HG03025 (cell line): ENCODE measurements around the gene MBD4.
"Not testable (repeated sequence)": the region's sequence is repeated elsewhere in the genome, so short reads cannot be mapped to it uniquely, and the experiment has no call there.

Source experiments
- ATAC-seq: cut with Tn5 transposase; IDR thresholded peaks from one replicate; pipeline ENCODE4 v1.9.1; 2021; ENCODE audit warnings: mild to moderate bottlenecking, moderate library complexity; ENCODE audit not compliant: unreplicated experiment, low FRiP score

MBD4 gene

GRCh38 chr3:129387487-129387886 lies 52.3 kb downstream of the MBD4 start:
- ATAC-seq = no peak

- no peak for ATAC-seq
These were observed 52.8 kb downstream of the MBD4 start for GRCh38 chr3:129386984-129387383.

GRCh38 chr3:129385507-129385906 lies 54.2 kb downstream of the MBD4 start:
- ATAC-seq = not testable (repeated sequence)

GRCh38 chr3:129384594-129385323 lies 55.0 kb downstream of the MBD4 start:
- ATAC-seq = no peak

GRCh38 chr3:129384103-129384502 lies 55.6 kb downstream of the MBD4 start:
- ATAC-seq = not testable (repeated sequence)

GRCh38 chr3:129383292-129383860 lies 56.4 kb downstream of the MBD4 start:
- peak; percentile 78 for ATAC-seq

- ATAC-seq = no peak
These were observed 57.4 kb downstream of the MBD4 start for GRCh38 chr3:129382366-129382765.
